Hepatocyte (in vitro differentiated cells): ENCODE data around the gene NCAM1. TPM values are rescaled to one million over a fixed set of nuclear protein-coding genes. Genes with fewer than 3 reads are reported as not detected.

Source experiments
- DNase-seq: peaks from one replicate; pipeline ENCODE4 v3.0.0-alpha.2; 2016; ENCODE audit warnings: low spot score
- H2AFZ ChIP-seq: fragments of 200-600 bp; sonication (generic); 2 replicates; pipeline ENCODE4 v1.6.0; 2016; ENCODE audit warnings: antibody characterized with exemption, mild to moderate bottlenecking
- H3K27ac ChIP-seq: fragments of 200-600 bp; sonication (generic); 2 replicates; pipeline ENCODE4 v1.5.1; 2016; ENCODE audit warnings: mild to moderate bottlenecking
- H3K27me3 ChIP-seq: fragments of 200-600 bp; sonication (generic); 2 replicates; pipeline ENCODE4 v1.6.1; 2016
- H3K36me3 ChIP-seq: fragments of 200-600 bp; sonication (generic); replicated peaks from 2 replicates; pipeline ENCODE4 v1.5.1; 2016; ENCODE audit warnings: low read depth; ENCODE audit not compliant: insufficient read depth
- H3K4me1 ChIP-seq: fragments of 200-600 bp; sonication (generic); 2 replicates; pipeline ENCODE4 v1.5.1; 2016; ENCODE audit warnings: mild to moderate bottlenecking, moderate library complexity; ENCODE audit not compliant: insufficient read depth
- H3K4me2 ChIP-seq: fragments of 200-600 bp; sonication (generic); 2 replicates; pipeline ENCODE4 v1.6.0; 2016
- H3K4me3 ChIP-seq: fragments of 200-600 bp; sonication (generic); 2 replicates; pipeline ENCODE4 v1.5.1; 2016; ENCODE audit warnings: mild to moderate bottlenecking
- H3K79me2 ChIP-seq: fragments of 200-600 bp; sonication (generic); 2 replicates; pipeline ENCODE4 v1.6.0; 2017; ENCODE audit warnings: mild to moderate bottlenecking
- H3K9me2 ChIP-seq: fragments of 200-600 bp; sonication (generic); replicated peaks from 2 replicates; pipeline ENCODE4 v1.6.0; 2017; ENCODE audit warnings: mild to moderate bottlenecking; ENCODE audit not compliant: insufficient read depth
- H3K9me3 ChIP-seq: fragments of 200-600 bp; sonication (generic); 2 replicates; pipeline ENCODE4 v1.5.1; 2016; ENCODE audit warnings: low read depth, mild to moderate bottlenecking
- H4K20me1 ChIP-seq: fragments of 200-600 bp; sonication (generic); 2 replicates; pipeline ENCODE4 v1.6.0; 2016; ENCODE audit warnings: mild to moderate bottlenecking; ENCODE audit not compliant: insufficient read depth, poor library complexity, severe bottlenecking
- CTCF ChIP-seq: fragments of 200-600 bp; sonication (generic); IDR thresholded peaks from 2 replicates; pipeline ENCODE4 v1.5.1; 2016; ENCODE audit warnings: antibody characterized with exemption, mild to moderate bottlenecking; ENCODE audit not compliant: poor library complexity
- EZH2 ChIP-seq: fragments of 200-600 bp; sonication (generic); IDR thresholded peaks from 2 replicates; pipeline ENCODE4 v1.6.1; 2016; ENCODE audit warnings: antibody characterized with exemption, mild to moderate bottlenecking, borderline replicate concordance
- EZH2phosphoT487 ChIP-seq: fragments of 200-600 bp; sonication (generic); IDR thresholded peaks from one replicate; pipeline ENCODE4 v1.6.1; 2018; ENCODE audit warnings: antibody characterized with exemption, mild to moderate bottlenecking, low read depth, moderate library complexity; ENCODE audit not compliant: unreplicated experiment, severe bottlenecking
- WGBS: methylation state at CpG from one replicate; pipeline ENCODE4 v1.1.6; 2016; ENCODE audit warnings: low lambda C conversion rate; ENCODE audit errors: missing lambda C conversion rate; 5-methylcytosine and 5-hydroxymethylcytosine counted together
- polyA plus RNA-seq: library from polyadenylated mRNA; unstranded; fragments of >200 nt; fragmentation: Nextera tagmentation; extraction: Ambion mirVana; gene quantifications from 2 replicates; pipeline ENCODE4 v1.2.1, GENCODE V29; 2016
- total RNA-seq: library from RNA; depleted of rRNA; stranded (reverse); fragments of >200 nt; gene quantifications from 2 replicates; pipeline ENCODE4 v1.2.3, GENCODE V29; 2014

NCAM1 gene
- total and polyA plus RNA-seq, 2 experiments from 2014 or later, result 12.4 to 27.2 TPM

- H3K9me2 ChIP-seq, result no peaks in the 10 kb centered on the region
- no peak for DNase-seq
- no peaks in the 10 kb centered on the region for H4K20me1 ChIP-seq
- no peak overlapping the region for H3K27ac ChIP-seq
- H2AFZ ChIP-seq, result no peak overlapping the region
- 92% methylated on average over 4 of the region's 4 CpGs for WGBS
- no peak overlapping the region for H3K4me3 ChIP-seq
- no peaks in the 10 kb centered on the region for H3K79me2 ChIP-seq
- no peaks in the 10 kb centered on the region for H3K27me3 ChIP-seq
- TF ChIP-seq CTCF (no peak), EZH2 (no peak), EZH2phosphoT487 (no peak)
- H3K4me2 ChIP-seq, result no peak overlapping the region
- no peaks in the 10 kb centered on the region for H3K36me3 ChIP-seq
- H3K4me1 ChIP-seq, result no peaks in the 10 kb centered on the region
- no peaks in the 10 kb centered on the region for H3K9me3 ChIP-seq
Observed at GRCh38 chr11:113138731-113139130, 177.5 kb downstream of the NCAM1 start.

- no peak overlapping the region for H3K4me2 ChIP-seq
- H3K27me3 ChIP-seq, result no peaks in the 10 kb centered on the region
- WGBS, result 91% methylated on average over 5 of the region's 5 CpGs
- H3K4me3 ChIP-seq, result no peak overlapping the region
- no peak for DNase-seq
- no peak overlapping the region for H3K27ac ChIP-seq
- TF ChIP-seq EZH2phosphoT487 (no peak), CTCF (no peak), EZH2 (no peak)
- H3K9me3 ChIP-seq, result no peaks in the 10 kb centered on the region
- H2AFZ ChIP-seq, result no peak overlapping the region
- H4K20me1 ChIP-seq, result no peaks in the 10 kb centered on the region
- H3K4me1 ChIP-seq, result no peaks in the 10 kb centered on the region
- no peaks in the 10 kb centered on the region for H3K79me2 ChIP-seq
- H3K36me3 ChIP-seq, result no peaks in the 10 kb centered on the region
- H3K9me2 ChIP-seq, result no peaks in the 10 kb centered on the region
Observed at GRCh38 chr11:113141010-113141409, 179.8 kb downstream of the NCAM1 start.

GRCh38 chr11:113142508-113142907 lies 181.3 kb downstream of the NCAM1 start:
- H3K79me2 ChIP-seq, result no peaks in the 10 kb centered on the region
- no peak overlapping the region for H2AFZ ChIP-seq
- H3K27ac ChIP-seq, result no peak overlapping the region
- no peaks in the 10 kb centered on the region for H4K20me1 ChIP-seq
- H3K27me3 ChIP-seq, result no peaks in the 10 kb centered on the region
- WGBS, result 89% methylated on average over 6 of the region's 6 CpGs
- no peak overlapping the region for H3K4me2 ChIP-seq
- TF ChIP-seq EZH2phosphoT487, result no peak
- no peak for TF ChIP-seq CTCF
- TF ChIP-seq EZH2, result no peak
- H3K4me3 ChIP-seq, result no peak overlapping the region
- H3K9me3 ChIP-seq, result no peaks in the 10 kb centered on the region
- DNase-seq, result no peak
- H3K9me2 ChIP-seq, result no peaks in the 10 kb centered on the region
- no peaks in the 10 kb centered on the region for H3K4me1 ChIP-seq
- no peaks in the 10 kb centered on the region for H3K36me3 ChIP-seq

GRCh38 chr11:113147249-113147648 lies 186.0 kb downstream of the NCAM1 start:
- Histone ChIP-seq H3K27ac (no peak overlapping the region), H3K36me3 (no peaks in the 10 kb centered on the region), H3K79me2 (no peaks in the 10 kb centered on the region), H2AFZ (no peak overlapping the region), H3K27me3 (no peaks in the 10 kb centered on the region), H3K9me3 (no peaks in the 10 kb centered on the region), H3K9me2 (no peaks in the 10 kb centered on the region), H3K4me1 (no peaks in the 10 kb centered on the region), H4K20me1 (no peaks in the 10 kb centered on the region), H3K4me3 (no peak overlapping the region), H3K4me2 (no peak overlapping the region)
- 57% methylated on average over 8 of the region's 8 CpGs for WGBS
- no peak for TF ChIP-seq EZH2phosphoT487
- no peak for TF ChIP-seq CTCF
- TF ChIP-seq EZH2, result no peak
- DNase-seq, result no peak
